Transverse colon (tissue), 4 donors: ENCODE measurements around the gene PPARGC1A. TPM values are rescaled to one million over a fixed set of nuclear protein-coding genes. Genes with fewer than 3 reads are reported as not detected.

ENCODE experiments used
- DNase-seq: peaks from one replicate; pipeline ENCODE4 v3.0.0-alpha.2; 2019
- H3K27ac ChIP-seq, 4 donors: fragments of 200-600 bp; sonication (generic); 2 replicates each; pipeline ENCODE4 v1.5.1; 2016 to 2018; ENCODE audit warnings: inconsistent platforms in 4 of 4
- H3K27me3 ChIP-seq: fragments of 200-600 bp; sonication (generic); 2 replicates; pipeline ENCODE4 v1.5.1; 2017; ENCODE audit warnings: inconsistent platforms
- H3K36me3 ChIP-seq, 4 donors: fragments of 200-600 bp; sonication (generic); 2 replicates each; pipeline ENCODE4 v1.5.1; 2017 to 2019; ENCODE audit warnings: inconsistent platforms in 4 of 4
- H3K4me1 ChIP-seq, 4 donors: fragments of 200-600 bp; sonication (generic); 2 replicates each; pipeline ENCODE4 v1.5.1; 2017 to 2020; ENCODE audit warnings: inconsistent platforms in 4 of 4
- H3K4me3 ChIP-seq, 4 donors: fragments of 200-600 bp; sonication (generic); 1 replicate in 1 of 4; 2 replicates in 3 of 4; pipeline versions ENCODE4 v1.5.1 to v1.6.1; 2017 to 2019; ENCODE audit warnings: inconsistent platforms in 4 of 4
- H3K9me3 ChIP-seq, 2 donors: fragments of 200-600 bp; sonication (generic); 2 replicates each; pipeline ENCODE4 v1.5.1; 2017 to 2019; ENCODE audit warnings: inconsistent platforms in 2 of 2
- CTCF ChIP-seq, 5 experiments: fragments of 200-600 bp in 3 of 5; fragments of 450-650 bp in 2 of 5; sonication (generic) in 3 of 5; IDR thresholded peaks; 1 replicate in 2 of 5; 2 replicates in 3 of 5; pipeline ENCODE4 v1.5.1; 2016 to 2017; ENCODE audit warnings: antibody characterized with exemption in 5 of 5, inconsistent platforms in 3 of 5, mild to moderate bottlenecking in 2 of 5, moderate library complexity in 1 of 5
- EP300 ChIP-seq: sonication (generic); formaldehyde crosslinking; IDR thresholded peaks from one replicate; pipeline ENCODE4 v1.6.1; 2017; ENCODE audit warnings: antibody characterized with exemption, low read depth
- POLR2A ChIP-seq: fragments of 450-650 bp; IDR thresholded peaks from one replicate; pipeline ENCODE4 v1.6.1; 2016; ENCODE audit warnings: antibody characterized with exemption, mild to moderate bottlenecking, moderate library complexity
- POLR2AphosphoS5 ChIP-seq, 3 donors: sonication (generic); formaldehyde crosslinking; IDR thresholded peaks; one replicate each; pipeline ENCODE4 v1.6.1; 2016; ENCODE audit warnings: antibody characterized with exemption in 3 of 3
- WGBS, 2 donors: methylation state at CpG; one replicate each; pipeline ENCODE4 v1.1.5; 2018; ENCODE audit warnings: low coverage in 1 of 2; 5-methylcytosine and 5-hydroxymethylcytosine counted together
- in situ Hi-C, 4 donors: fragments of 200-750 bp; cut with MboI; loops; one replicate each; pipeline versions ENCODE4 v1.15.0 to v1.15.1; 2017; ENCODE audit warnings: low sequenced_read_pairs in 3 of 4, low pct_ligation_motif_present in 1 of 4, low pct_unique_long_range_greater_than_20kb in 1 of 4
- intact Hi-C: fragments of 100-400 bp; cut with DNase I; formaldehyde crosslinking; loops from one replicate; pipeline ENCODE4 v1.15.1; 2023; ENCODE audit warnings: low total_unique reads
- total RNA-seq, 4 donors: library from RNA; depleted of rRNA; stranded (reverse); fragments of >200 nt; gene quantifications; one replicate each; pipeline ENCODE4 v1.1.0, GENCODE V29; 2016

Gene PPARGC1A
- total RNA-seq, 4 donors from 2014 or later, result 63.7 to 4,431 (median 108) TPM

GRCh38 chr4:23788460-23788859, 101.4 kb downstream of the PPARGC1A start:
- WGBS, 2 donors, result 35 to 42% methylated on average over 3 to 5 of the region's 5 CpGs
- TF ChIP-seq CTCF (IDR thresholded peaks at IDR 0.05) (no peak), EP300 (no peak), POLR2A (no peak), POLR2AphosphoS5 (IDR thresholded peaks at IDR 0.05) (no peak)

GRCh38 chr4:23788027-23788426, 101.8 kb downstream of the PPARGC1A start:
- H3K27ac ChIP-seq, result no peak overlapping the region
- no peak overlapping the region for H3K4me3 ChIP-seq
- no peaks in the 10 kb centered on the region for H3K9me3 ChIP-seq
- no peak for TF ChIP-seq POLR2A
- no peak for TF ChIP-seq EP300
- TF ChIP-seq CTCF (IDR thresholded peaks at IDR 0.05), result no peak
- no peak for TF ChIP-seq POLR2AphosphoS5 (IDR thresholded peaks at IDR 0.05)
- no peaks in the 10 kb centered on the region for H3K4me1 ChIP-seq
- 42 to 87% methylated on average over 2 to 3 of the region's 3 CpGs for WGBS, 2 donors
- no peak for DNase-seq
- intact Hi-C loops (no loop called here), in situ Hi-C loops (no loop called here)
- no peaks in the 10 kb centered on the region for H3K36me3 ChIP-seq
- H3K27me3 ChIP-seq, result no peaks in the 10 kb centered on the region

More at GRCh38 chr4:23788460-23788859, 101.4 kb downstream of the PPARGC1A start:
- Histone ChIP-seq H3K27ac (no peak overlapping the region), H3K9me3 (no peaks in the 10 kb centered on the region), H3K4me3 (no peak overlapping the region), H3K4me1 (no peaks in the 10 kb centered on the region), H3K36me3 (no peaks in the 10 kb centered on the region), H3K27me3 (no peaks in the 10 kb centered on the region)
- in situ Hi-C loops, result no loop called here
- intact Hi-C loops, result no loop called here
- no peak for DNase-seq

- in situ Hi-C loops (no loop called here), intact Hi-C loops (no loop called here)
- Histone ChIP-seq H3K27me3 (no peaks in the 10 kb centered on the region), H3K9me3 (no peaks in the 10 kb centered on the region), H3K4me3 (no peak overlapping the region), H3K27ac (peak overlapping the region in 1 of 4 donors; percentile 2), H3K36me3 (no peaks in the 10 kb centered on the region), H3K4me1 (no peaks in the 10 kb centered on the region)
- 58 to 66% methylated on average over 6 of the region's 6 CpGs for WGBS, 2 donors
- TF ChIP-seq POLR2AphosphoS5 (IDR thresholded peaks at IDR 0.05) (no peak), POLR2A (no peak)
- DNase-seq, result no peak
Observed at GRCh38 chr4:23782778-23783437, 106.9 kb downstream of the PPARGC1A start.

GRCh38 chr4:23779839-23780238, 110.0 kb downstream of the PPARGC1A start:
- Histone ChIP-seq H3K36me3 (no peaks in the 10 kb centered on the region), H3K4me1 (no peaks in the 10 kb centered on the region), H3K9me3 (no peaks in the 10 kb centered on the region), H3K4me3 (no peak overlapping the region), H3K27ac (no peak overlapping the region), H3K27me3 (no peaks in the 10 kb centered on the region)
- intact Hi-C loops, result no loop called here
- in situ Hi-C loops, result no loop called here
- no peak for TF ChIP-seq EP300
- DNase-seq, result no peak
- WGBS, 2 donors, result 85 to 87% methylated on average over 7 of the region's 7 CpGs

GRCh38 chr4:23779422-23779821, 110.4 kb downstream of the PPARGC1A start:
- H3K27ac ChIP-seq, result no peak overlapping the region
- in situ Hi-C loops (no loop called here), intact Hi-C loops (no loop called here)

More at GRCh38 chr4:23779422-23779821, 110.4 kb downstream of the PPARGC1A start:
- Histone ChIP-seq H3K27me3 (no peaks in the 10 kb centered on the region), H3K4me1 (no peaks in the 10 kb centered on the region), H3K9me3 (no peaks in the 10 kb centered on the region), H3K4me3 (no peak overlapping the region), H3K36me3 (no peaks in the 10 kb centered on the region)
- DNase-seq, result no peak
- TF ChIP-seq POLR2AphosphoS5 (IDR thresholded peaks at IDR 0.05) (no peak), CTCF (IDR thresholded peaks at IDR 0.05) (no peak), EP300 (no peak), POLR2A (no peak)
- WGBS, 2 donors, result 76 to 88% methylated on average over 6 of the region's 6 CpGs
